HepG2 (cell line): ENCODE data around the gene NRSN2. TPM values are rescaled to one million over a fixed set of nuclear protein-coding genes. Genes with fewer than 3 reads are reported as not detected.

Experiments
- CENPX ChIP-seq: sonication (generic); formaldehyde crosslinking; IDR thresholded peaks from 2 replicates; pipeline ENCODE4 v1.9.0; 2021; ENCODE audit warnings: mild to moderate bottlenecking, missing genetic modification reagents, moderate library complexity
- FIP1L1 ChIP-seq: fragments of 200-400 bp; formaldehyde crosslinking; IDR thresholded peaks from 2 replicates; pipeline ENCODE4 v1.6.1; 2018; ENCODE audit warnings: low read depth, mild to moderate bottlenecking, low read length, moderate library complexity, borderline replicate concordance; ENCODE audit not compliant: insufficient read depth
- RXRA ChIP-seq: sonication (generic); formaldehyde crosslinking; IDR thresholded peaks from 2 replicates; pipeline ENCODE4 v1.5.1; 2020; ENCODE audit warnings: missing genetic modification reagents
- YEATS4 ChIP-seq: sonication (generic); formaldehyde crosslinking; IDR thresholded peaks from 2 replicates; pipeline ENCODE4 v1.4.0; 2020; ENCODE audit warnings: missing genetic modification reagents, borderline replicate concordance
- ZMYM3 ChIP-seq: sonication (generic); formaldehyde crosslinking; IDR thresholded peaks from 2 replicates; pipeline ENCODE4 v1.5.1; 2020; ENCODE audit warnings: mild to moderate bottlenecking, missing genetic modification reagents
- ZNF180 ChIP-seq: sonication (generic); formaldehyde crosslinking; IDR thresholded peaks from 2 replicates; pipeline ENCODE4 v1.4.0; 2020; ENCODE audit warnings: low read depth, missing genetic modification reagents, borderline replicate concordance
- ZNF20 ChIP-seq: sonication (generic); formaldehyde crosslinking; IDR thresholded peaks from 2 replicates; pipeline ENCODE4 v1.4.0; 2020; ENCODE audit warnings: mild to moderate bottlenecking, moderate library complexity, missing genetic modification reagents
- ZNF652 ChIP-seq: IDR thresholded peaks from 2 replicates; pipeline ENCODE4 v1.6.1; 2016; ENCODE audit warnings: low read depth, borderline replicate concordance
- ZNF737 ChIP-seq: sonication (generic); formaldehyde crosslinking; IDR thresholded peaks from 2 replicates; pipeline ENCODE4 v1.5.0; 2020; ENCODE audit warnings: missing genetic modification reagents, mild to moderate bottlenecking, borderline replicate concordance
- polyA plus RNA-seq, 8 experiments: library from polyadenylated mRNA; depleted of rRNA in 3 of 8; stranded (reverse) in 7 of 8; unstranded in 1 of 8; fragments of >200 nt; fragmentation: Illumina TruSeq in 4 of 8; extraction: Trizol in 4 of 8; gene quantifications; 2 replicates each; pipeline versions ENCODE4 v1.2.1 to v1.2.3, GENCODE V29; 2011 to 2016; ENCODE audit warnings: low read depth in 4 of 8, missing spikeins in 1 of 8, mixed read lengths in 1 of 8; ENCODE audit not compliant: insufficient read depth in 1 of 8
- total RNA-seq, 5 experiments: library from RNA; depleted of rRNA; stranded (reverse); fragments of >200 nt; fragmentation: Illumina TruSeq; extraction: Trizol; gene quantifications; 2 replicates each; pipeline ENCODE4 v1.2.3, GENCODE V29; 2016; ENCODE audit warnings: low read depth in 1 of 5
- TF ChIP-seq, protein P1 (sequence below): sonication (generic); formaldehyde crosslinking; IDR thresholded peaks from 2 replicates; pipeline ENCODE4 v1.4.0; 2020; ENCODE audit warnings: missing genetic modification reagents; ENCODE audit errors: not compliant biosample characterization
- TF ChIP-seq, protein P2 (sequence below): IDR thresholded peaks from 2 replicates; pipeline ENCODE4 v1.6.1; 2016; ENCODE audit warnings: missing biosample characterization, missing genetic modification reagents, low read depth
- TF ChIP-seq, protein P3 (sequence below): sonication (generic); formaldehyde crosslinking; IDR thresholded peaks from 2 replicates; pipeline ENCODE4 v1.5.1; 2020; ENCODE audit warnings: missing genetic modification reagents, mild to moderate bottlenecking, borderline replicate concordance
- TF ChIP-seq, protein P4 (sequence below), 2 experiments: IDR thresholded peaks; 2 replicates each; pipeline ENCODE4 v1.6.1; 2011 to 2012; ENCODE audit warnings: low read length in 2 of 2, borderline replicate concordance in 1 of 2, low read depth in 1 of 2, mild to moderate bottlenecking in 1 of 2, moderate library complexity in 1 of 2
- TF ChIP-seq, protein P5 (sequence below): sonication (generic); formaldehyde crosslinking; IDR thresholded peaks from 2 replicates; pipeline ENCODE4 v1.4.0; 2020; ENCODE audit warnings: missing genetic modification reagents, borderline replicate concordance
- TF ChIP-seq, protein P6 (sequence below): sonication (generic); formaldehyde crosslinking; IDR thresholded peaks from 2 replicates; pipeline ENCODE4 v1.8.1; 2023; ENCODE audit warnings: mild to moderate bottlenecking, missing genetic modification reagents
- TF ChIP-seq, protein P7 (sequence below): sonication (generic); formaldehyde crosslinking; IDR thresholded peaks from 2 replicates; pipeline ENCODE4 v1.8.1; 2023; ENCODE audit warnings: missing genetic modification reagents, inconsistent platforms, borderline replicate concordance

Gene NRSN2
- total and polyA plus RNA-seq, 2 of the 13 experiments (the other 11 are each of a cell fraction or from before 2014, with no cell fraction given) = 32.3 to 49.4 TPM

DNA sequence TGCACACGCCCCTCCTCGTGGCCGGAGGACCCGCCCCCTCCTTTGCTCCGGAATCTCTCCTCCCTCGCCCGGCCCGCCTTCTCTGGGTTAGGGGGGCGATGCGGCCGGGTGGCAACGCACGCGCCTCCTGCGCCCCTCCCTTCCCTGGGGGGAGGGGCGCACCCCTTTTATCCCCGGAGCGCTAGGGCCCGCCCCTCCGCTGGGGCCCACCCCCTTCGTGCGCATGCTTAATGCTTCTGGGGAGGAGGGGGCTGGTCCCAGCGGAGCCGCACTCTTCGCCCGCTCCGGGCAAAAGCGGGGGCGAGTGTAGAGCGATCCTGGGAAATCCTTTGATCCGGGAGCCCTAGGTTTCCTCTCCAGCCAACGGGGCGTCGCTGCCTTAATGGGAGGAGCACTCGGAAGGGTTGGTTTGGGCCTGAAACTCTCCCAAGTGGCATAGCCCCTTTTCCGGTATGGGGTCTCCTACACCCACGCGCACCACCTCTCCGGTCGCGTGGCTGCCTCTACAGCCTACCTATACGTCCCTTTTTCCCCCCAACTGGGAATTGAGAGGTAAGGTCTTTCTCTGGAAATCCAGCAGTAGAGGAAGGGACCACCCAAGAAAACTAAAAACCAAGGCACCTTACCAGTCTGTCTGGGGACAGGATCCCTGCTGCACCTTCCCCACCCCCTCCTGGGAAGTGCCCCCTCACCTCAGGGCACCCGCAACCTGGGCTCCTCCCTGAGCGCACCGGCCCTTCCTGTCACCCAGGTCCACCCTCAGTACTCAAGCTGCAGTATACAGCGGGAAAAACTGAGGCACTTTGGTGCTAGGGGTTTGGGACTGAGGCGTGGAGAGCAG is 19.5 kb upstream of the NRSN2 start (continued):
- TF ChIP-seq, protein P1, sequence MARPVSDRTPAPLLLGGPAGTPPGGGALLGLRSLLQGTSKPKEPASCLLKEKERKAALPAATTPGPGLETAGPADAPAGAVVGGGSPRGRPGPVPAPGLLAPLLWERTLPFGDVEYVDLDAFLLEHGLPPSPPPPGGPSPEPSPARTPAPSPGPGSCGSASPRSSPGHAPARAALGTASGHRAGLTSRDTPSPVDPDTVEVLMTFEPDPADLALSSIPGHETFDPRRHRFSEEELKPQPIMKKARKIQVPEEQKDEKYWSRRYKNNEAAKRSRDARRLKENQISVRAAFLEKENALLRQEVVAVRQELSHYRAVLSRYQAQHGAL (CRISPR knock-in tag) = no peak
- peak; percentile 23; the same call in 1 of the 2 replicates for TF ChIP-seq RXRA (CRISPR knock-in tag)
- TF ChIP-seq, protein P2, sequence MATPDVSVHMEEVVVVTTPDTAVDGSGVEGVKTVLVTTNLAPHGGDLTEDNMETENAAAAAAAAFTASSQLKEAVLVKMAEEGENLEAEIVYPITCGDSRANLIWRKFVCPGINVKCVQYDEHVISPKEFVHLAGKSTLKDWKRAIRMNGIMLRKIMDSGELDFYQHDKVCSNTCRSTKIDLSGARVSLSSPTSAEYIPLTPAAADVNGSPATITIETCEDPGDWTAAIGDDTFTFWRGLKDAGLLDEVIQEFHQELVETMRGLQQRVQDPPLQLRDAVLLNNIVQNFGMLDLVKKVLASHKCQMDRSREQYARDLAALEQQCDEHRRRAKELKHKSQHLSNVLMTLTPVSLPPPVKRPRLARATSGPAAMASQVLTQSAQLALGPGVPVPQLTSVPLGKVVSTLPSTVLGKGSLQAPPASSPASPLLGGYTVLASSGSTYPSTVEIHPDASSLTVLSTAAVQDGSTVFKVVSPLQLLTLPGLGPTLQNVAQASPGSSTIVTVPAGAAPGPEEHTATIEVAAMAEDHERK (CRISPR knock-in tag) = peak; percentile 71; the same call in 1 of the 2 replicates
- TF ChIP-seq, protein P3, sequence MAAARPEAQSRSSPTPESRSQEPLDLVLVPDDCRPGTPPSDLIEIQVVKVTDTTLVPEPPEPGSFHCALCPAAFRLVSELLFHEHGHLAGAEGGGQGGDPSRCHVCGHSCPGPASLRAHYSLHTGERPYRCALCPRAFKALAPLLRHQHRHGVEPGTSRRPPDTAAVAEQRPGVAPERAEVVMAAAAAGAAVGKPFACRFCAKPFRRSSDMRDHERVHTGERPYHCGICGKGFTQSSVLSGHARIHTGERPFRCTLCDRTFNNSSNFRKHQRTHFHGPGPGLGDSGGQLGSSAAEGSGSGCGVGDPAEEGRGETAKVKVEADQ = peak; percentile 8; the same call in 1 of the 2 replicates
- TF ChIP-seq, protein P4, sequence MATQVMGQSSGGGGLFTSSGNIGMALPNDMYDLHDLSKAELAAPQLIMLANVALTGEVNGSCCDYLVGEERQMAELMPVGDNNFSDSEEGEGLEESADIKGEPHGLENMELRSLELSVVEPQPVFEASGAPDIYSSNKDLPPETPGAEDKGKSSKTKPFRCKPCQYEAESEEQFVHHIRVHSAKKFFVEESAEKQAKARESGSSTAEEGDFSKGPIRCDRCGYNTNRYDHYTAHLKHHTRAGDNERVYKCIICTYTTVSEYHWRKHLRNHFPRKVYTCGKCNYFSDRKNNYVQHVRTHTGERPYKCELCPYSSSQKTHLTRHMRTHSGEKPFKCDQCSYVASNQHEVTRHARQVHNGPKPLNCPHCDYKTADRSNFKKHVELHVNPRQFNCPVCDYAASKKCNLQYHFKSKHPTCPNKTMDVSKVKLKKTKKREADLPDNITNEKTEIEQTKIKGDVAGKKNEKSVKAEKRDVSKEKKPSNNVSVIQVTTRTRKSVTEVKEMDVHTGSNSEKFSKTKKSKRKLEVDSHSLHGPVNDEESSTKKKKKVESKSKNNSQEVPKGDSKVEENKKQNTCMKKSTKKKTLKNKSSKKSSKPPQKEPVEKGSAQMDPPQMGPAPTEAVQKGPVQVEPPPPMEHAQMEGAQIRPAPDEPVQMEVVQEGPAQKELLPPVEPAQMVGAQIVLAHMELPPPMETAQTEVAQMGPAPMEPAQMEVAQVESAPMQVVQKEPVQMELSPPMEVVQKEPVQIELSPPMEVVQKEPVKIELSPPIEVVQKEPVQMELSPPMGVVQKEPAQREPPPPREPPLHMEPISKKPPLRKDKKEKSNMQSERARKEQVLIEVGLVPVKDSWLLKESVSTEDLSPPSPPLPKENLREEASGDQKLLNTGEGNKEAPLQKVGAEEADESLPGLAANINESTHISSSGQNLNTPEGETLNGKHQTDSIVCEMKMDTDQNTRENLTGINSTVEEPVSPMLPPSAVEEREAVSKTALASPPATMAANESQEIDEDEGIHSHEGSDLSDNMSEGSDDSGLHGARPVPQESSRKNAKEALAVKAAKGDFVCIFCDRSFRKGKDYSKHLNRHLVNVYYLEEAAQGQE (IDR thresholded peaks at IDR 0.05; ENCODE audit: borderline replicate concordance in 1 of 2, low read depth in 1 of 2, low read length in 2 of 2) = peak in 1 of 2 experiments; percentile 34; a peak in 1 of 4 replicates
- TF ChIP-seq ZNF652 (CRISPR knock-in tag) = peak; percentile 15; the same call in 1 of the 2 replicates
- TF ChIP-seq ZNF20 (CRISPR knock-in tag) = no peak
- no peak for TF ChIP-seq ZNF737 (CRISPR knock-in tag)
- TF ChIP-seq, protein P5, sequence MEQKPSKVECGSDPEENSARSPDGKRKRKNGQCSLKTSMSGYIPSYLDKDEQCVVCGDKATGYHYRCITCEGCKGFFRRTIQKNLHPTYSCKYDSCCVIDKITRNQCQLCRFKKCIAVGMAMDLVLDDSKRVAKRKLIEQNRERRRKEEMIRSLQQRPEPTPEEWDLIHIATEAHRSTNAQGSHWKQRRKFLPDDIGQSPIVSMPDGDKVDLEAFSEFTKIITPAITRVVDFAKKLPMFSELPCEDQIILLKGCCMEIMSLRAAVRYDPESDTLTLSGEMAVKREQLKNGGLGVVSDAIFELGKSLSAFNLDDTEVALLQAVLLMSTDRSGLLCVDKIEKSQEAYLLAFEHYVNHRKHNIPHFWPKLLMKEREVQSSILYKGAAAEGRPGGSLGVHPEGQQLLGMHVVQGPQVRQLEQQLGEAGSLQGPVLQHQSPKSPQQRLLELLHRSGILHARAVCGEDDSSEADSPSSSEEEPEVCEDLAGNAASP = 0 out of 2 replicates have a peak, but pooled peaks have one; percentile 7
- TF ChIP-seq FIP1L1 = no peak
- no peak for TF ChIP-seq YEATS4 (CRISPR knock-in tag)
- TF ChIP-seq, protein P6, sequence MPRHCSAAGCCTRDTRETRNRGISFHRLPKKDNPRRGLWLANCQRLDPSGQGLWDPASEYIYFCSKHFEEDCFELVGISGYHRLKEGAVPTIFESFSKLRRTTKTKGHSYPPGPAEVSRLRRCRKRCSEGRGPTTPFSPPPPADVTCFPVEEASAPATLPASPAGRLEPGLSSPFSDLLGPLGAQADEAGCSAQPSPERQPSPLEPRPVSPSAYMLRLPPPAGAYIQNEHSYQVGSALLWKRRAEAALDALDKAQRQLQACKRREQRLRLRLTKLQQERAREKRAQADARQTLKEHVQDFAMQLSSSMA (CRISPR knock-in tag) = 0 out of 2 replicates have a peak, but pooled peaks have one; percentile 9
- no peak for TF ChIP-seq ZMYM3 (CRISPR knock-in tag)
- TF ChIP-seq CENPX (CRISPR knock-in tag) = no peak
- TF ChIP-seq, protein P7, sequence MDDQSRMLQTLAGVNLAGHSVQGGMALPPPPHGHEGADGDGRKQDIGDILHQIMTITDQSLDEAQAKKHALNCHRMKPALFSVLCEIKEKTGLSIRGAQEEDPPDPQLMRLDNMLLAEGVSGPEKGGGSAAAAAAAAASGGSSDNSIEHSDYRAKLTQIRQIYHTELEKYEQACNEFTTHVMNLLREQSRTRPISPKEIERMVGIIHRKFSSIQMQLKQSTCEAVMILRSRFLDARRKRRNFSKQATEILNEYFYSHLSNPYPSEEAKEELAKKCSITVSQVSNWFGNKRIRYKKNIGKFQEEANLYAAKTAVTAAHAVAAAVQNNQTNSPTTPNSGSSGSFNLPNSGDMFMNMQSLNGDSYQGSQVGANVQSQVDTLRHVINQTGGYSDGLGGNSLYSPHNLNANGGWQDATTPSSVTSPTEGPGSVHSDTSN (CRISPR knock-in tag) = 0 out of 2 replicates have a peak, but pooled peaks have one; percentile 41
- TF ChIP-seq ZNF180 = no peak
